CD4-positive, alpha-beta T cell treated with Interleukin-17A for 4 hours (primary cell): ENCODE measurements around the gene CPED1.
"Not testable (repeated sequence)": the region's sequence is repeated elsewhere in the genome, so short reads cannot be mapped to it uniquely, and the experiment has no call there.

Experiments
- DNase-seq: peaks from one replicate; pipeline ENCODE4 v3.0.0-alpha.2; 2020; ENCODE audit warnings: mixed read lengths

The CPED1 gene

GRCh38 chr7:121158665-121159064 lies 170.2 kb downstream of the CPED1 start:
- DNase-seq: no peak

GRCh38 chr7:121159553-121159952 lies 171.0 kb downstream of the CPED1 start:
- no peak for DNase-seq

- DNase-seq: no peak
Measured at GRCh38 chr7:121160150-121161008, 171.9 kb downstream of the CPED1 start.

GRCh38 chr7:121163699-121164098 lies 175.2 kb downstream of the CPED1 start:
- DNase-seq: no peak

GRCh38 chr7:121164247-121164646 lies 175.7 kb downstream of the CPED1 start:
- DNase-seq: no peak

- no peak for DNase-seq
Measured at GRCh38 chr7:121166916-121167315, 178.4 kb downstream of the CPED1 start.

- DNase-seq: no peak
Measured at GRCh38 chr7:121167971-121168370, 179.5 kb downstream of the CPED1 start.

- DNase-seq: no peak
Measured at GRCh38 chr7:121169469-121169868, 181.0 kb downstream of the CPED1 start.

GRCh38 chr7:121172484-121172883 lies 184.0 kb downstream of the CPED1 start:
- DNase-seq: no peak

GRCh38 chr7:121175826-121176225 lies 187.3 kb downstream of the CPED1 start:
- DNase-seq: no peak

GRCh38 chr7:121178452-121178851 lies 189.9 kb downstream of the CPED1 start:
- DNase-seq: no peak

GRCh38 chr7:121178869-121179497 lies 190.5 kb downstream of the CPED1 start:
- no peak for DNase-seq

- no peak for DNase-seq
Measured at GRCh38 chr7:121180436-121181063, 192.0 kb downstream of the CPED1 start.

GRCh38 chr7:121181357-121181756 lies 192.8 kb downstream of the CPED1 start:
- DNase-seq: no peak

GRCh38 chr7:121182281-121182680 lies 193.8 kb downstream of the CPED1 start:
- DNase-seq: no peak

- no peak for DNase-seq
Measured at GRCh38 chr7:121182902-121183301, 194.4 kb downstream of the CPED1 start.

- DNase-seq: not testable (repeated sequence)
Measured at GRCh38 chr7:121183883-121184282, 195.4 kb downstream of the CPED1 start.

- DNase-seq: no peak
Measured at GRCh38 chr7:121186746-121187145, 198.2 kb downstream of the CPED1 start.

GRCh38 chr7:121187222-121187621 lies 198.7 kb downstream of the CPED1 start:
- no peak for DNase-seq

GRCh38 chr7:121187676-121188075 lies 199.2 kb downstream of the CPED1 start:
- DNase-seq: no peak

GRCh38 chr7:121192834-121193233 lies 204.3 kb downstream of the CPED1 start:
- DNase-seq: no peak

- no peak for DNase-seq
Measured at GRCh38 chr7:121195010-121195409, 206.5 kb downstream of the CPED1 start.

- DNase-seq: no peak
Measured at GRCh38 chr7:121195874-121196273, 207.4 kb downstream of the CPED1 start.

- no peak for DNase-seq
Measured at GRCh38 chr7:121196286-121196685, 207.8 kb downstream of the CPED1 start.
